Neural cell (in vitro differentiated cells): ENCODE results near the gene TYK2. TPM values are rescaled to one million over a fixed set of nuclear protein-coding genes. Genes with fewer than 3 reads are reported as not detected.
A peak's percentile ranks its signal among the peaks of the same experiment; 100 is the strongest.

Experiments used
- H2AFZ ChIP-seq: fragments of 200-600, 300-800 bp; sonication (generic), shearing (Covaris generic); 2 replicates; pipeline ENCODE4 v1.6.0; 2014; ENCODE audit warnings: low read depth, mild to moderate bottlenecking, antibody characterized with exemption, low read length, moderate library complexity
- H3F3A ChIP-seq: fragments of 200-600 bp; shearing (Covaris generic); 2 replicates; pipeline ENCODE4 v1.6.1; 2016; ENCODE audit warnings: mild to moderate bottlenecking, moderate library complexity, mixed read lengths, antibody characterized with exemption, low read length; ENCODE audit not compliant: insufficient read depth, poor library complexity, severe bottlenecking
- H3K27ac ChIP-seq: fragments of 200-600, 300-800 bp; sonication (generic), shearing (Covaris generic); 2 replicates; pipeline ENCODE4 v1.5.1; 2014; ENCODE audit warnings: mild to moderate bottlenecking, low read length, moderate library complexity
- H3K27me3 ChIP-seq: fragments of 300-800, 200-600 bp; sonication (generic), shearing (Covaris generic); 2 replicates; pipeline ENCODE4 v1.6.0; 2014; ENCODE audit warnings: mild to moderate bottlenecking, low read depth, low read length, moderate library complexity; ENCODE audit not compliant: insufficient read depth
- H3K36me3 ChIP-seq: fragments of 300-800, 200-600 bp; sonication (generic), shearing (Covaris generic); 2 replicates; pipeline ENCODE4 v1.5.1; 2014; ENCODE audit warnings: mild to moderate bottlenecking, antibody characterized with exemption, low read length, moderate library complexity; ENCODE audit not compliant: insufficient read depth
- H3K4me2 ChIP-seq: fragments of 300-800, 200-600 bp; sonication (generic), shearing (Covaris generic); 2 replicates; pipeline ENCODE4 v1.6.0; 2014; ENCODE audit warnings: mild to moderate bottlenecking, low read length
- H3K4me3 ChIP-seq: fragments of 300-800, 200-600 bp; sonication (generic), shearing (Covaris generic); 2 replicates; pipeline ENCODE4 v1.5.1; 2014; ENCODE audit warnings: mild to moderate bottlenecking, low read length, moderate library complexity
- H3K79me2 ChIP-seq: fragments of 200-600 bp; shearing (Covaris generic); replicated peaks from 2 replicates; pipeline ENCODE4 v1.6.0; 2014; ENCODE audit warnings: mild to moderate bottlenecking, low read length, moderate library complexity; ENCODE audit not compliant: insufficient read depth
- H3K9ac ChIP-seq: fragments of 300-800, 200-600 bp; sonication (generic), shearing (Covaris generic); 2 replicates; pipeline ENCODE4 v1.6.1; 2016; ENCODE audit warnings: mild to moderate bottlenecking, low read length, mixed read lengths
- H3K9me2 ChIP-seq: fragments of 200-600 bp; shearing (Covaris generic); 2 replicates; pipeline ENCODE4 v1.6.1; 2016; ENCODE audit warnings: mild to moderate bottlenecking, low read length, mixed read lengths; ENCODE audit not compliant: insufficient read depth
- H3K9me3 ChIP-seq: fragments of 200-600, 300-800 bp; sonication (generic), shearing (Covaris generic); 2 replicates; pipeline ENCODE4 v1.6.1; 2016; ENCODE audit warnings: mild to moderate bottlenecking, mixed run types, low read length, moderate library complexity, mixed read lengths
- H4K20me1 ChIP-seq: fragments of 200-600 bp; shearing (Covaris generic); 2 replicates; pipeline ENCODE4 v1.6.1; 2016; ENCODE audit warnings: mild to moderate bottlenecking, mixed run types; ENCODE audit not compliant: insufficient read depth
- EP300 ChIP-seq: fragments of 450-650 bp; conservative IDR thresholded peaks from 2 replicates; pipeline ENCODE4 v1.6.1; 2014; ENCODE audit warnings: antibody characterized with exemption, mild to moderate bottlenecking, moderate library complexity; ENCODE audit not compliant: poor library complexity, severe bottlenecking
- EZH2 ChIP-seq: fragments of 200-600, 300-800 bp; shearing (Covaris generic), sonication (generic); IDR thresholded peaks from 2 replicates; pipeline ENCODE4 v1.6.1; 2014; ENCODE audit warnings: antibody characterized with exemption, low read length, borderline replicate concordance, mild to moderate bottlenecking; ENCODE audit not compliant: insufficient read depth, poor library complexity, severe bottlenecking
- MXI1 ChIP-seq: fragments of 450-650 bp; conservative IDR thresholded peaks from 2 replicates; pipeline ENCODE4 v1.6.1; 2014; ENCODE audit warnings: antibody characterized with exemption, mild to moderate bottlenecking; ENCODE audit not compliant: poor library complexity, severe bottlenecking
- POLR2AphosphoS5 ChIP-seq: IDR thresholded peaks from 2 replicates; pipeline ENCODE4 v1.6.1; 2012
- RAD21 ChIP-seq: fragments of 450-650 bp; conservative IDR thresholded peaks from 2 replicates; pipeline ENCODE4 v1.6.1; 2014; ENCODE audit warnings: antibody characterized with exemption, mild to moderate bottlenecking, moderate library complexity
- SMC3 ChIP-seq: fragments of 450-650 bp; conservative IDR thresholded peaks from 2 replicates; pipeline ENCODE4 v1.6.1; 2014; ENCODE audit warnings: antibody characterized with exemption, mild to moderate bottlenecking, moderate library complexity; ENCODE audit not compliant: poor library complexity
- TAF1 ChIP-seq: IDR thresholded peaks from 2 replicates; pipeline ENCODE4 v1.6.1; 2012; ENCODE audit warnings: low read depth
- polyA plus RNA-seq: library from polyadenylated mRNA; depleted of rRNA; stranded (reverse); fragments of >200 nt; gene quantifications from 2 replicates; pipeline ENCODE4 v1.2.3, GENCODE V29; 2014
- TF ChIP-seq, protein P1 (sequence below): IDR thresholded peaks from 2 replicates; pipeline ENCODE4 v1.6.1; 2012; ENCODE audit warnings: borderline replicate concordance
- TF ChIP-seq, protein P2 (sequence below): fragments of 450-650 bp; IDR thresholded peaks from 2 replicates; pipeline ENCODE4 v1.5.1; 2014; ENCODE audit warnings: antibody characterized with exemption, mild to moderate bottlenecking, moderate library complexity; ENCODE audit not compliant: poor library complexity, severe bottlenecking

Gene TYK2
- polyA plus RNA-seq, 1 donor from 2014 or later, result 95.8 TPM

DNA sequence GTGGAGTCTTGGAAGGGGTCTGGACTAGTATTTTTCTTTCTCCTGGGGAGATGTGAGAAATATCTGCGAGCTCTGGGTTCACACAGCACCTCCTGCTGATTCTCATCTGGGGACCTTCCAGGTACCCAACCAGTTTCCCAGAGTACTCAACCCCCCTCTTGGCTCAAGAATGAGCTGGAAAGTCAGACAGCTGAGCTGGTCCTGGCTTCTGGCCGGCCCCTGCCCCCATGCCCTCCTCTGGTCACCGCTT is 37.8 kb upstream of the TYK2 start:
- no peak overlapping the region for H3K27ac ChIP-seq

DNA sequence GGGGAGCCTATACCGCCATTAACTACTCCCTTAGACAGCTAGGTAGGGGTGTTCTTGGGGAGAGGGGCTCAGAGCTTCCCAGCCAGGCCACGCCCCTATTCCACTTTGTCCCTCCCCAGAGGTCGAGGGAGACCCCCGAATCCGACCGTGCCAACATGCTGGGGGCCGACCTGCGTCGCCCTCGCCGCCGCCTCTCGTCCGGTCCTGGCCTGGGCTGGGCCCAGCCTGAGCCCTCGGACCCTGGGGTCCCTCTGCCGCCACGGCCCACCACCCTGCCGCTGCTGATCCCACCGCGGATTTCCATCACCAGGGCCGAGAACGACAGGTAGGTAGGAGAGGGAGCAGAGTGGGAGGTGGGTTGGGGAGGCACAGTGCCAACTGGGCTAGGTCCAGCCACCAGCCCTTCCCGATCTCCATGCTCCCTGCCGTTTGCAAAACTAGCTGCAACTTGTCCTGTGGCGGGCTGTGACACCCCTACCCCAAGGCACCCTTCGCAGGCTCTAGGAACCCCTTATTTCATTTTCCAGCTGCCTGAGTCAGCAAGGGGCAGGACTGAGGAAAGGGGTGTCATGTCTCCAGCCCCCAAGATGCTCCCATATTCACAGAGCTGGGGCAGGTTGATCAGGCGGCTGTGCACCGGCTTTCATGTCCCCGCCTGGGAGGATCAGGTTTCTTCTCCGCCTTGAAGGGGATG is 37.3 kb upstream of the TYK2 start:
- no peak overlapping the region for H3K27ac ChIP-seq
- peaks cover 76% of the 10 kb centered on the region for H3K27me3 ChIP-seq
- H3K4me3 ChIP-seq, result no peak overlapping the region
- no peaks in the 10 kb centered on the region for H3K9me3 ChIP-seq
- no peak overlapping the region for H2AFZ ChIP-seq
- no peaks in the 10 kb centered on the region for H3K79me2 ChIP-seq
- no peaks in the 10 kb centered on the region for H3K36me3 ChIP-seq
- H3K9ac ChIP-seq, result no peak overlapping the region
- H3K4me2 ChIP-seq, result no peak overlapping the region
- TF ChIP-seq SMC3, result no peak
- peak; percentile 10 for TF ChIP-seq POLR2AphosphoS5
- H3K9me2 ChIP-seq, result no peaks in the 10 kb centered on the region
- peaks cover 5% of the 10 kb centered on the region for H3F3A ChIP-seq
- no peaks in the 10 kb centered on the region for H4K20me1 ChIP-seq

More for the DNA sequence above, 37.8 kb upstream of the TYK2 start:
- Histone ChIP-seq H3K4me2 (no peak overlapping the region), H4K20me1 (no peaks in the 10 kb centered on the region), H3K9me2 (no peaks in the 10 kb centered on the region), H3K36me3 (no peaks in the 10 kb centered on the region), H3K9ac (no peak overlapping the region), H3K4me3 (no peak overlapping the region), H2AFZ (no peak overlapping the region), H3K9me3 (no peaks in the 10 kb centered on the region), H3K27me3 (peaks cover 80% of the 10 kb centered on the region), H3F3A (peaks cover 5% of the 10 kb centered on the region), H3K79me2 (no peaks in the 10 kb centered on the region)
- TF ChIP-seq SMC3, result no peak
- TF ChIP-seq TAF1, result no peak
- no peak for TF ChIP-seq POLR2AphosphoS5
- no peak for TF ChIP-seq RAD21
- TF ChIP-seq, protein P1, sequence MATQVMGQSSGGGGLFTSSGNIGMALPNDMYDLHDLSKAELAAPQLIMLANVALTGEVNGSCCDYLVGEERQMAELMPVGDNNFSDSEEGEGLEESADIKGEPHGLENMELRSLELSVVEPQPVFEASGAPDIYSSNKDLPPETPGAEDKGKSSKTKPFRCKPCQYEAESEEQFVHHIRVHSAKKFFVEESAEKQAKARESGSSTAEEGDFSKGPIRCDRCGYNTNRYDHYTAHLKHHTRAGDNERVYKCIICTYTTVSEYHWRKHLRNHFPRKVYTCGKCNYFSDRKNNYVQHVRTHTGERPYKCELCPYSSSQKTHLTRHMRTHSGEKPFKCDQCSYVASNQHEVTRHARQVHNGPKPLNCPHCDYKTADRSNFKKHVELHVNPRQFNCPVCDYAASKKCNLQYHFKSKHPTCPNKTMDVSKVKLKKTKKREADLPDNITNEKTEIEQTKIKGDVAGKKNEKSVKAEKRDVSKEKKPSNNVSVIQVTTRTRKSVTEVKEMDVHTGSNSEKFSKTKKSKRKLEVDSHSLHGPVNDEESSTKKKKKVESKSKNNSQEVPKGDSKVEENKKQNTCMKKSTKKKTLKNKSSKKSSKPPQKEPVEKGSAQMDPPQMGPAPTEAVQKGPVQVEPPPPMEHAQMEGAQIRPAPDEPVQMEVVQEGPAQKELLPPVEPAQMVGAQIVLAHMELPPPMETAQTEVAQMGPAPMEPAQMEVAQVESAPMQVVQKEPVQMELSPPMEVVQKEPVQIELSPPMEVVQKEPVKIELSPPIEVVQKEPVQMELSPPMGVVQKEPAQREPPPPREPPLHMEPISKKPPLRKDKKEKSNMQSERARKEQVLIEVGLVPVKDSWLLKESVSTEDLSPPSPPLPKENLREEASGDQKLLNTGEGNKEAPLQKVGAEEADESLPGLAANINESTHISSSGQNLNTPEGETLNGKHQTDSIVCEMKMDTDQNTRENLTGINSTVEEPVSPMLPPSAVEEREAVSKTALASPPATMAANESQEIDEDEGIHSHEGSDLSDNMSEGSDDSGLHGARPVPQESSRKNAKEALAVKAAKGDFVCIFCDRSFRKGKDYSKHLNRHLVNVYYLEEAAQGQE, result no peak
- no peak for TF ChIP-seq EP300
- TF ChIP-seq, protein P2, sequence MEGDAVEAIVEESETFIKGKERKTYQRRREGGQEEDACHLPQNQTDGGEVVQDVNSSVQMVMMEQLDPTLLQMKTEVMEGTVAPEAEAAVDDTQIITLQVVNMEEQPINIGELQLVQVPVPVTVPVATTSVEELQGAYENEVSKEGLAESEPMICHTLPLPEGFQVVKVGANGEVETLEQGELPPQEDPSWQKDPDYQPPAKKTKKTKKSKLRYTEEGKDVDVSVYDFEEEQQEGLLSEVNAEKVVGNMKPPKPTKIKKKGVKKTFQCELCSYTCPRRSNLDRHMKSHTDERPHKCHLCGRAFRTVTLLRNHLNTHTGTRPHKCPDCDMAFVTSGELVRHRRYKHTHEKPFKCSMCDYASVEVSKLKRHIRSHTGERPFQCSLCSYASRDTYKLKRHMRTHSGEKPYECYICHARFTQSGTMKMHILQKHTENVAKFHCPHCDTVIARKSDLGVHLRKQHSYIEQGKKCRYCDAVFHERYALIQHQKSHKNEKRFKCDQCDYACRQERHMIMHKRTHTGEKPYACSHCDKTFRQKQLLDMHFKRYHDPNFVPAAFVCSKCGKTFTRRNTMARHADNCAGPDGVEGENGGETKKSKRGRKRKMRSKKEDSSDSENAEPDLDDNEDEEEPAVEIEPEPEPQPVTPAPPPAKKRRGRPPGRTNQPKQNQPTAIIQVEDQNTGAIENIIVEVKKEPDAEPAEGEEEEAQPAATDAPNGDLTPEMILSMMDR, result no peak
- TF ChIP-seq MXI1, result no peak
- TF ChIP-seq EZH2, result no peak
